Prostate gland (tissue), 2 donors: ENCODE data around the gene SKAP1.

ENCODE experiments used
- POLR2A ChIP-seq: fragments of 450-650 bp; IDR thresholded peaks from one replicate; pipeline ENCODE4 v1.6.1; 2016; ENCODE audit warnings: antibody characterized with exemption, mild to moderate bottlenecking
- POLR2AphosphoS5 ChIP-seq: sonication (generic); formaldehyde crosslinking; IDR thresholded peaks from one replicate; pipeline ENCODE4 v1.6.1; 2017; ENCODE audit warnings: antibody characterized with exemption
- TF ChIP-seq, protein P1 (sequence below), 4 experiments: fragments of 200-600 bp in 2 of 4; fragments of 450-650 bp in 2 of 4; sonication (generic) in 2 of 4; IDR thresholded peaks; 1 replicate in 3 of 4; 2 replicates in 1 of 4; pipeline ENCODE4 v1.5.1; 2016 to 2019; ENCODE audit warnings: antibody characterized with exemption in 4 of 4, mild to moderate bottlenecking in 2 of 4, moderate library complexity in 2 of 4

DNA sequence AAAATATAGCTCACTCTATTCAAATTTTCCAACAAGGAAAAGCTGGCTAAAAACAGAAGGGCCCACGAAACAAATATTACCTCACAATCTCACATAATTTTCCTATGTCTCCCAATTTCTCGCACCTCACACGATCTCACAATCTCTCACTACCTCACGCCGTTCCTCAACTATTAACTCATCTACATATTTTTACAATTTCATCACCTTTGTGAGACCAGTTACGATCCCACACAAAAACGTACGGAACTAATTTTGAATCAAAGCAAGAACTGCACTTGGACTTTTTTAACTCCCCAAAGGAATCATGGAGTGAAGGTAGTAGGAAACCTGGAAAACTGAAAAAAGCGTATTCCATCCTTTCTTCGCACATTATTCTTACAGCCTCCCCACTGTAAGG is 329.9 kb downstream of the SKAP1 start:
- TF ChIP-seq, protein P1, sequence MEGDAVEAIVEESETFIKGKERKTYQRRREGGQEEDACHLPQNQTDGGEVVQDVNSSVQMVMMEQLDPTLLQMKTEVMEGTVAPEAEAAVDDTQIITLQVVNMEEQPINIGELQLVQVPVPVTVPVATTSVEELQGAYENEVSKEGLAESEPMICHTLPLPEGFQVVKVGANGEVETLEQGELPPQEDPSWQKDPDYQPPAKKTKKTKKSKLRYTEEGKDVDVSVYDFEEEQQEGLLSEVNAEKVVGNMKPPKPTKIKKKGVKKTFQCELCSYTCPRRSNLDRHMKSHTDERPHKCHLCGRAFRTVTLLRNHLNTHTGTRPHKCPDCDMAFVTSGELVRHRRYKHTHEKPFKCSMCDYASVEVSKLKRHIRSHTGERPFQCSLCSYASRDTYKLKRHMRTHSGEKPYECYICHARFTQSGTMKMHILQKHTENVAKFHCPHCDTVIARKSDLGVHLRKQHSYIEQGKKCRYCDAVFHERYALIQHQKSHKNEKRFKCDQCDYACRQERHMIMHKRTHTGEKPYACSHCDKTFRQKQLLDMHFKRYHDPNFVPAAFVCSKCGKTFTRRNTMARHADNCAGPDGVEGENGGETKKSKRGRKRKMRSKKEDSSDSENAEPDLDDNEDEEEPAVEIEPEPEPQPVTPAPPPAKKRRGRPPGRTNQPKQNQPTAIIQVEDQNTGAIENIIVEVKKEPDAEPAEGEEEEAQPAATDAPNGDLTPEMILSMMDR (IDR thresholded peaks at IDR 0.05): no peak
- TF ChIP-seq POLR2A (no peak), POLR2AphosphoS5 (no peak)
